NOMO-1 treated with DMSO at 0.1 percent for 48 hours (cell line): Measurements from ENCODE around the gene CYP4F22.
"Not testable (repeated sequence)": the region's sequence is repeated elsewhere in the genome, so short reads cannot be mapped to it uniquely, and the experiment has no call there.

Source experiments
- DNase-seq: peaks from one replicate; lab custom pipeline; 2025; ENCODE audit not compliant: unreplicated experiment; lab: John Stamatoyannopoulos, UW

The CYP4F22 gene

DNA sequence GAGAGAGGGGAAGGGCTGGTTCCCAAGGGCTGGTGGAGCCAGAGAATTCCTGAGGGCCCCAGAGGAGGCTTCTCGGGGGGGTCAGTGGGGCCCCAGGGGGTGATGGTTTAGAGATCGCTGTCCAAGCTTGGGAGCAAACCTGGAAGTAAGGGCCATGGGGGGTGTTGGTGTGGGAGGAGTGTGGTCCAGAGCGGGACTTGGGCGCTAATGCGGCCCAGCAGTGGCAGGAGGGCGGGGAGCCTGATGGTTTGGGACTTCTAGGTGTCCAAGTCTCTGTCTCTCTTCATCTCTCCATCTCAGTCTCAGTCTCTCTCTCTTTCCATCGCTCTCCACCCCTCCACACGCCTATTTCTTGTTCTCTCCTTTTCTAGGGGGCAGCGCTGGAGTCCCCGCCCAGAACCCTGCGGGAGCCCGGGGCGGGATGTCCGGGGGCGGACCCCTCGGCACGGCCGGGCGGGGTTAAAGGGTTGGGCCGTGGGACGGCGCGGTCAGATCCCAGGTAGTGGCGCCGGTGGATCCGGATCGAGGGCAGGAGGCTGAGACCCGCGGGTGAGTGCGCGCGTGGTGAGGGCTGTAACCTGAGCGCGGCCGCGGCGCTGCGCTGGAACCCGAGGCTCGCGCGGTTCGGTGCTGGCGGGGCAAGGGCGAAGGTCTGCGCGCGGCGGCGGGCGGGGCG lies at the start of gene CYP4F22:
Gene CYP4F22, plus strand, starts transcription at position 491 of the 676 bp plus-strand sequence. CDS start 16,812 bp downstream, outside the sequence.
- no peak for DNase-seq

DNA sequence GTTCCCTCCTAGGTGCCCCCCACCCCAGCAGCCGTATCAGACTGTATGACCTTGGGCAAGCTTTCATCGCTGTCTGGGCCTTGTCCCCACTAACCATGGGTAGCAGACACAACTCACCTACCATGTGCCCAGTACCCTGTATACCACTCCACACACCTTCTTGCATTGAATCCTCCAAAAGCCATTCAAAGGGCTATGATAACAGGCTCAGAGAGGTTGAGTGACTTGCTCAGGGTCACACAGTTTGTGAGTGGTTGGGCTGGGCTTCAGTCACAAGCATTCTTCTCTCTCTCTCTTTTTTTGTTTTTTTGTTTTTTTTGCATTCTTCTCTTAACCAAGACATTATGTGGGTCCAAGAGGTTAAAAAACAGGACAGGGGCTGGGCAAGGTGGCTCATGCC lies 46.6 kb upstream of the CYP4F22 start:
- DNase-seq = no peak

DNA sequence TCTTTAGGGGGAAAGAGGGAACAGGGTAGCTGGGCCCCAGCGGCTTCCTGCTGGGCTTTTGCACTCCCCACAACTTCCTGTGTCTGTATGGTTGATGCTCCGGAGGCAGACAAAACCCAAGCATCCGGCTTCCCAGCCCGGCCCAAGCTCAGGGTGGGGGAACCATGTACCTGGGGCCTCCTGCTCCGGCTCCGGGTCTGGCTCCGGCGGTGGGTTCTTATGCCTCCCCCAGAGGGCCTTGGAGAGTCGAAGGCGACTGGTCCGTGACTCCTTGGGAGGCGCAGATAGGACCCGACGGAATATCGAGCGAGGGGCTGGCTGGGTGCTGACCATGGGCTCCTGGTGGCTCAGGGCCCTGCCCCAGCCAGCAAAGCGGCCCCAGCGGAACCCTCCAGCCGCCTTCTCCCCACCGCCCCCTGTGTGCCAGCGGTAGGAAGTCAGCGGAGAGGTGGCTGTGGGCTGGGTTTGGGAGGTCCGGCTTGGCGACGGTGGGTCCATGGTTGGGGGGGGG lies 44.4 kb upstream of the CYP4F22 start:
- DNase-seq = peak; percentile 59

DNA sequence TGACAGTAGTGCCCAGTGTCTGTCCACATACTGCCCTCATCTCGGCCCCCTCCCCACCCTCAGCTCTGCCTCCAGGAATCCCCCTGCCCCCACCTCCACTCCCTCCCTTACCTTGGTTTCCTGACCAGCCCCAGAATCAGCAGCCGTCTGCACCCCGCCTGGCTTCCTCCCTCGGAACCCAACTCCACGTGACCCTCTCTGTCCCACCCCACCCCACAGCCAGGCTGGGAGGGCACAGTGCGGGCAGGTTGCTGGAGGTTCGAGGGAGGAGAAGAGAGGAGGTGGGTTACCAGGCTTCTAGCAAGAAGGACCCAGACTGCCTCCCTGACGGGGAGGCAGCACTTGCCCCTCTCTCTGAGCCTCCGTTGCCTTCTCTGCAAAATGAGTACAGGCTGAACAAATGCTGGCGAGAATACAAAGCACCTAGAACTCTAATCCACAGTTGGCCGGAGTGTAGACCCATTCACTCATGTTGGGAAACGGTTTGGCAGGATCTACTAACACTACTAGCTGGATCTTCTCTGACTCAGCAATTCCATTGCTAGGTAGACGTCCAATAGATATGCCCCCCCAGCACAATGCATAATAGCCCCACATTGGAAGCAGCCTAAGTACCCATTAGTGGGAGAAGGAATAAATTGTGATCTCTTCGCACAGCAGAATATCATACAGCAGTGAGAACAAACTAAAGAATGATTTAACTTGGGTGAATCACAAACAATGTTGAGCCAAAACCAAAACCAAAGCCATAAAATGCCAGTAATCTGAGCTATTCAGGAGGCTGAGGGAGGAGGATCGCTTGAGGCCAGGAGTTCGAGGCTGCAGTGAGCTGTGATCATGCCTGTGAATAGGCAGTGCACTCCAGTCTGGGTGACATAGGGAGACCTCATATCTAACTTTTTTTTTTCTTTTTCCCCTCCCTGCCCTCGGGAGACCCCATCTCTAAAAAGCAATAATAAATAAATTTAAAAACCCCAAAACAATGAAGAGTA lies 43.6 kb upstream of the CYP4F22 start, which contains the start of gene RASAL3:
Gene RASAL3, minus strand, starts transcription at position 151 of the 992 bp plus-strand sequence. CDS start 186 bp downstream, outside the sequence.
- peak; percentile 44 for DNase-seq

DNA sequence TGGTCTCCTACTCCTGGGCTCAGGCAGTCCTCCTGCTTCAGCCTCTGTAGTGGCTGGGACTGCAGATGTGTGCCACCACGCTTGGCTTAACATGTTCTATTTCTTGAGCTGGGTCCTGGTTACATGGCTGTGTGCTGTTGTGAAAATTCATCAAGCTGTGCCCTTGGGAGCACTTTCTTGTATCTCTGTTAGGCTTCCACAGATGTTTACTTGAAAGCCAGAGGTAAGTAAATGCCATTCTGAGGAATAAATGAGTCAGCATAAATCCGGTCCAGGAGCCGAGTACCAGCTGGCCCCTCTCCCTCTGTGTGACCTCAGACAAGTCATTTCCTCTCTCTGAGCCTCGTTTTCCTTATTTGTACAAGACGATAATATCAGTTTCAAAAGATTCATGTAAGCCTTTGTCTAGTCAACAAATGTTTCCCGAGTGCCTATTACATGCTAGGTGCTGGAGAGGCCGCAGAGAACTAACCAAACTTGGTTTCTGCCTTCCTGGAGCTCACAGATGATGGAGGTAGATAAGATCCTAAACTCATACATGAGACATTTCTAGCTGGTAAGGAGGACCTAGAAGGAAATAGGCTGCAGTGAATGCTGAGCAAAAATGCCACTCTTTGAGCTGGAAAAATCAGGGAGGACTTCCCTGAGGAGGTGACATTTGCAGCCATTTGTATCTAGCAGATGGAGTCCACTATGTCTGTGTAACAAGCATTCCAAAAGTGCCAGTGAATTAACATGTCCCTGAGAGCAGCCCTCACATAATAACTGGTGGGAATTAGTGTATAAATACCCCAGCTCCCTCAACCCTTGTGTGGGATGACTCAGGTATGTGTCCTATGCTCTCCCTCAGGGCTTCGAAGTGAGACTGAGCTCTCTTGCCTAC lies 41.2 kb upstream of the CYP4F22 start:
- no peak for DNase-seq

DNA sequence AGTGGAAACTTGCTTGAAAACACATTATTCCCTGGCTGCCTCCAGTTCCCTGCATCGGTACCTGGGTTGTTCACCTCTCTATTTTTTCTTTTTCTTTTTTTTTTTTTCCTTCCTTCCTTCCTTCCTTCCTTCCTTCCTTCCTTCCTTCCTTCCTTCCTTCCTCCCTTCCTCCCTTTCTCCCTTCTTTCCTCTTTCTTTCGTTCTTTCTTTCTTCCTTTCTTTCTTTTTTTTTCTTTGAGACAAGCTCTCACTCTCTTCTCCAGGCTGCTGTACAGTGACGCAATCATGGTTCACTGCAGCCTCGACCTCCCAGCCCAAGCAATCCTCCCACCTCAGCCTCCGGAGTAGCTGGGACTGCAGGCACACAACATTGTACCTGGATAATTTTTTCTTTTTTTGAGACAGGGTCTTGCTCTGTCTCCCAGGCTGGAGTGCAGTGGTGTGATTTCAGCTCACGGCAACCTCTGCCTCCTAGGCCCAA lies 40.6 kb upstream of the CYP4F22 start:
- no peak for DNase-seq

DNA sequence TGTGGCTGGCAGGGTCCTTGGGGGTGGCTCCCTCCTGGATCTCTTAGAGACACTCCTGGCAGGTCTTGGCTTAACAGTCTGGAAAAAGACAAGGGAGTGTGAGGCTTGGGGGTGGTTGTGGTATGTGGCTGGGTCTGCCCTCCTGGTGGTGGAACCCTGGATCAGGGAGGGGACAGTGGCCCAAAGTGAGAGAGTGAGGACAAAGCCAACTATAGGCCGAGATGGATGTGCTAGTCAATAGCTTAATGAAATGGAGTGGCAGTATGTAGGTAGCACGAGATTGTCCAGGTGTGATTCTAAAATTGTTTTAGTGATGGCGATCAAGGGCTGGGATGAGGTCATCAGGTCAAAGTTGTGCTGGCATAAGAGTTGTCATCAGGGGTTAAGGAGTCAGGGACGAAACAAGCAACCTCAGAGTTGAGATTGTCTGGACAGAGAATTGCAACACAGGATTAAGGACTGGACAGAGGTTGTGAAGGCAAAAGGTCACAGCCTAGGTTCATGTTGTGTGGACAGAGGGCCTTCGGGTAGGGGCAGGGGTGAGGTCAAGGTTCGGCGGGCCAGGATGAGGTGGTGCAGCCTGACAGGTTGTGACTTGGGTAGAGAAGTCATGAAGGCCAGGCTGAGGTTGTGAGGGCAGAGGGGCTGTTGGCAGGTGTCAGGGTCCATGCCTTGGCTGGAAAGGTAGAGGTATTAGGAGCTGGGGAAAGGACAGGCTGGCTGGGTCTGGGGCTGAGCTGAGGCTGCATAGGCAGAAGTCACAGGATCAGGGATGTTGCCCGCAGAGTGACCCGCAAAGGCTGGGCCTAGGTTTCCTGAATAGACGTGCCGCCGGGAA lies 39.4 kb upstream of the CYP4F22 start:
- no peak for DNase-seq

DNA sequence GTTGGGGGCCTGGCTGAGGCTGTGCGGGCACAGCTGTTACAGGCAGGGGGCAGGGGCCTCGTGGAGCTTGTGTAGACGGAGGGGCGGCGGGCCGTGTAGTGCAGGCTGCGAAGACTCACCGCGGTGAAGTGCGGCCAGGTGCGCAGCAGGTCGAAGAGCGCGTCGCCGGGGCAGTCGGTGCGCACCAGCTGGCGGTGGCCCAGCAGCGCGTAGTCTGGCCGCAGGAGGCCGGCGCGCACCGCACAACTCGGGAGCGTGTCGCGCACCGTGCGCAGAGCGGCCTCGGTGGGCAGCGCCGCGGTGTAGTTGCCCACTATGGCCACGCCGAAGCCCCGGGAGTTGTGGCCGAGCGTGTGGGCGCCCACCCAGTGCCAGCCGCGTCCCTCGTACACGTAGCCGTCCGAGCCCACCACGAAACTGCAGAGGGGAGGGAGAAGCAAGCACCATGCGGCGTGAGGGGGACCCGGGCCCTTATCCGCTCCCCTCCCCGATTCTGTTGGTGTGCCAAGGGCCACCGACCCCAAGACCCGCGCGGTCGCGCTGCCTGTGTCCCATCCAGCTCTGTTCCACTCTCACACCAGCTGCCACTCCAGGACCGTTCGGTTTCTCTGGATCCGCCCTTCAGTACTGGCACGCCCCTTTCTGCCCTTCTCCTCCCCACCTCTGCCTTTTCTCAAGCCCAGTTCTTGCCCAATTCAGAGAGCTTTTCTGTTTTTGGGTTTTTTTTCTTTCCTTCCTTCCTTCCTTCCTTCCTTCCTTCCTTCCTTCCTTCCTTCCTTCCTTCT lies 38.6 kb upstream of the CYP4F22 start:
- peak; percentile 9 for DNase-seq

DNA sequence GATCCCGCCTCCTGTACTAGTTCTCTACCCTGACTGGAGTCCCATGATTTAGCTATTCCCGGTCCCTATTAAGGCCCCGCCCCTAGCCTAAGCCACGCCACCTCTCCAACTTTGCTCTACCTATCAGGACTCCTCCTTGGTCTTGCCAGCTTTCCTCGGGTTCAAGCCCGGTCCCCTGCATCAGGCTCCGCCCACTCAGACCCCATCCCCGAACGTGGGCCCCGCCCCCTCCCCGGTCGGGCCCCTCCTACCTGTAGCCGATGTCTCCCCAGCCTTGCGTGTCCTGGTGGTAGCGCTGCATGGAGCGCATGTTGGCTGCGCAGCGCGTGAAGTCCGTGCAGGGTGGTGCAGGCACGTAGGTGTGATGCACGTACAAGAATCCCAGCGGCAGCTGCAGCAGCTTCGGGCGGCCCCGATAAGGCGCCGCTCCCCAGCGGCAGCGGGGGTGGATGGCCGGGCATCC lies 36.7 kb upstream of the CYP4F22 start:
- DNase-seq = no peak

DNA sequence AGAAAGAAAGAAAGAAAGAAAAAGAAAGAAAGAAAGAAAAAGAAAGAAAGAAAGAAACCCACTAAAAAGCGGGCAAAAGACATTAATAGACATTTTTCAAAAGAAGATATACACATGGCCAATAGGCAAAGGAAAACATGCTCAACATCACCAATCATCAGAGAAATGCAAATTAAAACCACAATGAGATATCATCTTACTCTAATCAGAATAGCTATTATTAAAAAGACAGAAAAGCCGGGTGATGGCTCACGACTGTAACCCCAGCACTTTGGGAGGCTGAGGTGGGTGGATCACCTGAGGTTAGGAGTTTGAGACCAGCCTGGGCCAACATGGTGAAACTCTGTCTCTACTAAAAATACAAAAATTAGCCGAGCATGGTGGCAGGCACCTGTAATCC lies 34.5 kb upstream of the CYP4F22 start:
- not testable (repeated sequence) for DNase-seq

DNA sequence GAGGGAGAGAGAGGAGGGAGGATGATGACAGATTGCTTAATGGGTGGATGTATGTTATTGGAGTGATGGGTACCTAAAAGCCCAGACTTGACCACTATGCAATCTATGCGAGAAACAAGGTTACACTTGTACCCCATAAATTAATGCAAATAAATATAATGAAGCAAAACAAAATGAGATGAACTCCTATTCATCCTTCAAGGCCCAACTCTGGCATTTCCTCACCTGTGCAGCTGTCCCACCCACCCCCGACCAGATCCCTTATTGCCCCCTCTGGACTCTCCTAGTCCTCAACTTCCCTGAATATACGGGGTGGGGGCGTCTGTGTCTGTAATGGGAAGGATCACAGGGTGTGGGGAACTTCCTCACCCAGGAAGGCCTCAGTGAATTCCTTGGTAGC lies 33.2 kb upstream of the CYP4F22 start:
- DNase-seq = no peak

DNA sequence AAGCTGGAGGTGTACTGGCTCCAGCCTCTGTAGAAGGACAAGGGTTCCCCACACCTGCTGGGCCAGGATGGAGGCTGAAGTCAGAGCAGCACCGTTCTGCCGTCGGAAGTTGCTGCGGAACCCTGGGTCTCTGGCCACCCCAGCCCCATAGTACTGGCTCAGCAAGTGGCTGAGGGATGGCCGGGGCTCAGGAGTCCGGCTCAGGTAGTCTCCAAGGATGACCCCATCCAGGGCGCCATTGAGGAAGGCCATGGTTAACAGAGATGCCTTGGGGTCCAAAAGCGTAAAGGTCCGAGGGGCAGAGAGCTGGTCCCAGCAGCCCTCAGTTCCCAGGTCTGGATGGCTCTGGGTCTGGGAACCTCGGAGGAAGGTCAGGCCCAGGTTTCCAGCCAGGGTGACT lies 32.7 kb upstream of the CYP4F22 start:
- DNase-seq = no peak

DNA sequence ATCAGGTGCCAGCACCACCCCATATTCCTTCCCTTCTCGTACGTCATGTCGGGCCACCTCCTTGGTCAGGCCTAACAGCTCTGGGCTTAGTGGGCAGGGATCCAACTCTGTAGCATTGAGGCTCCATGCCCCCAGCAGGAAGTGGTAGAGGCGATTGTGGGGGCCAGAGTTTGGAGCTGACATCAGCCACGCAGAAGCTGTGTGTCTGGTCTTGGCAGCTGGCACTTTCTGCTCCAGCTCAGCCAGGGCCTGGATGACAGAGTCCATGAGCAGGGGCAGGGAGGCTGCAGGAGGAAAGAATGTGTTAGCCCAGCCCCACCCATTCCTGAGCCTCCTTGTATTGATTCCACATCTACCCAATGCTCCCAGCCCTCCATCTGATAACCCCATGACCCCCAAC lies 32.0 kb upstream of the CYP4F22 start:
- no peak for DNase-seq

DNA sequence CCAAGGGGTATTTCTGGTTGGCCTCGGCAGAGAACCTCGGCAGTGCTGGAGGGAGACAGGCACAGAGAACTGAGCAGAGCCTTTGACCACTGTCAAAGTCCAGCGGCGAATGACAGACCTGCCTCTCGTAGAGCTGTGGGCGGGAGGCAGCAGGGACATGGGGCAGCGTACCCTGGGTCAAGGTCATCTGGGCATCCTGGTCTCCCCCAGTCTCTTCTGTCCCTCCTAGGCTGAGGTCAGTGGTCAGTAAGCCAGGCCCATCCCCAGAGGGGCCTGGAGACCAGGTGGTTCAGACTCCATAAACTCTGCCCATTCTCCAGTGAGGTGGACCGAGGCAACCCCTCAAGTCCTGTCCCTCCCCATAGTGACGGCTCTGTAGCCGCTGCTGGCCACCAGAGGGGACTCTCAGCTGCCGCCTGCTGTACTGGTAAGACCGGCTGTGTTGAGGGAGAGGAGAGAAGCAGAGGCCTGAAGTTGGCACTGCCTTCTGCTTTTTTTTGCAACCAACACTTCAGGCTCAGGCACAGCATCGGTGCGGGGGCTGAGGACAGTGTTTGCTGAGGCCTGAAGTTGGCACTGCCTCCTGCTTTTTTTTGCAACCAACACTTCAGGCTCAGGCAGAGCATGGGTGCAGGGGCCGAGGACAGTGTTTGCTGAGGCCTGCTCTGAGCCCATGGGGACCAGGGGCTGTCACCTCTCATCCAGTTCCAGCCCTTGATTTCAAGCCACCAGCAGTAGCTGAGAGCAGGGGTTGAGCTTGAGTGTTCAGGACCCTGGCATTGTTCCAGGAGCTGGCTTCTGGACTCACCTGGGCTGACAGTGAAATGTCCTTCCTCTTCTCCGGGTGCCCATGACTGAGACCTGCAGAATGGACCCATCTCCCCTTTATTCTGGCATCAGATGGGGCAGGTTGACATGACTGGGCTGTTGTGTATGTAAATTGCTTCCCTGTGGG lies 28.7 kb upstream of the CYP4F22 start, which contains the start of gene PGLYRP2:
Gene PGLYRP2, minus strand, starts transcription at position 111 of the 955 bp plus-strand sequence. CDS start 130 bp downstream, outside the sequence.
- DNase-seq = no peak

DNA sequence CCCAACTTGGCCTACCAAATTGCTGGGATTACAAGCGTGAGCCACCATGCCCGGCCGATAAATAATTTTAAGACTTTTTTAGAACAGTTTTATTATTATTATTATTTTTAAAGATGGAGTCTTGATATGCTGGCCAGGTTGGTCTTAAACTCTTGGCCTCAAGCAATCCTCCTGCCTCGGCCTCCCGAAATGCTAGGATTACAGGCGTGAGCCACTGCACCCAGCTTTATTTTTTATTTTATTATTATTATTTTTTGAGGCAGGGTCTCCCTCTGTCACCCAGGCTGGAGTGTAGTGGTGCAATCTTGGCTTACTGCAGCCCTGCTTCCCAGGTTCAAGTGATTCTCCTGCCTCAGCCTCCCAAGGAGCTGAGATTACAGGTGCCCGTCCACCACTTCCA lies 27.3 kb upstream of the CYP4F22 start:
- DNase-seq = not testable (repeated sequence)

DNA sequence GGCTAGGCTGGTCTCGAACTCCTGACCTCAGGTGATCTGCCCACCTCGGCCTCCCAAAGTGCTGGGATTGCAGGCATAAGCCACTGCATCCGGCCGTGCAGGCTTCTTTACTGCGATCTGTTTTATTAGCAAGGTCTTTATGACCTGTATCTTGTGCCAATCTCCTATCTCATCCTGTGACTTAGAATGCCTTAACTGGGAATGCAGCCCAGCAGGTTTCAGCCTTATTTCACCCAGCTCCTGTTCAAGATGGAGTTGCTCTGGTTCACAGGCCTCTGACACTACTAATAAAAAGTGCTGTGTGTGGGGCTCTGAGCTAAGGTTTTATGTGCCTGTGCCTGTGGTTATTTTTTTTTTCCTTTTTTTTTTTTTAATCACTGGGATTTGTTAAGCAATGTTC lies 22.6 kb upstream of the CYP4F22 start:
- DNase-seq = not testable (repeated sequence)

DNA sequence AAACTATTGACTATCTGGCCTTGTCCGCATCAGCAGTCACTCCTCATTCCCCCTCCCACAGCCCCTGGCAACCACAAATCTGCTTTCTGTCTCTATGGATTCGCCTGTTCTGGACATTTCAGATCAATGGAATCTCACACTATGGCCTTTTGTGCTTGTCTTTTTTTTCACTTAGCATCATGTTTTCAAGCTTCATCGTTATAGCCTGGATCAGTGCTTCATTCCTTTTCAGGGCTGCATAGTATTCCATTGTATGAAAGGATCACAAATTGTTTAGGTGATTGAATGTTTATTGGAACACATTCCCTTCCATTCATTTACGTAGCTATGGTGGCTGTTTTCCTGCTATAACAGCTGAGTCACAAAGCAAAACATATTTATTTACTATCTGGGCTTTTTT lies 21.3 kb upstream of the CYP4F22 start:
- DNase-seq = no peak
